ENCODE measurements around the gene KCTD1.

KCTD1 gene

GRCh38 chr18:26568926-26569665 is 20.7 kb upstream of the KCTD1 start:
- TF ChIP-seq CTCF (IDR thresholded peaks at IDR 0.05; ENCODE audit: extremely low read depth, missing control alignments), result no peak

GRCh38 chr18:26568513-26568912 is 20.2 kb upstream of the KCTD1 start:
- DNase-seq (ENCODE audit: low spot score), result no peak
- TF ChIP-seq CTCF (IDR thresholded peaks at IDR 0.05; ENCODE audit: extremely low read depth, missing control alignments), result no peak

More at GRCh38 chr18:26568926-26569665, 20.7 kb upstream of the KCTD1 start:
- DNase-seq (ENCODE audit: low spot score), result no peak

- no peak for TF ChIP-seq CTCF (IDR thresholded peaks at IDR 0.05; ENCODE audit: extremely low read depth, missing control alignments)
- DNase-seq (ENCODE audit: low spot score), result no peak
Measured at GRCh38 chr18:26566874-26567555, 18.7 kb upstream of the KCTD1 start.

- TF ChIP-seq CTCF (IDR thresholded peaks at IDR 0.05; ENCODE audit: extremely low read depth, missing control alignments), result no peak
- DNase-seq (ENCODE audit: low spot score), result no peak
Measured at GRCh38 chr18:26565514-26565913, 17.2 kb upstream of the KCTD1 start.

- no peak for TF ChIP-seq CTCF (IDR thresholded peaks at IDR 0.05; ENCODE audit: extremely low read depth, missing control alignments)
- no peak for DNase-seq (ENCODE audit: low spot score)
Measured at GRCh38 chr18:26563024-26563423, 14.7 kb upstream of the KCTD1 start.

GRCh38 chr18:26562568-26562967 is 14.2 kb upstream of the KCTD1 start:
- no peak for DNase-seq (ENCODE audit: low spot score)

More at GRCh38 chr18:26562568-26562967, 14.2 kb upstream of the KCTD1 start:
- no peak for TF ChIP-seq CTCF (IDR thresholded peaks at IDR 0.05; ENCODE audit: extremely low read depth, missing control alignments)

Measured in GM20000 (cell line).